Rectal smooth muscle tissue (tissue), 1 donor: ENCODE measurements around the gene CYTH1.

Experiments
- H3K27ac ChIP-seq: one replicate; pipeline ENCODE4 v1.7.0; 2013; ENCODE audit warnings: low read depth, low read length, inconsistent platforms
- H3K27me3 ChIP-seq: one replicate; pipeline ENCODE4 v1.7.0; 2013; ENCODE audit warnings: low read length; ENCODE audit not compliant: control insufficient read depth, insufficient read depth
- H3K36me3 ChIP-seq: one replicate; pipeline ENCODE4 v1.7.0; 2013; ENCODE audit warnings: low read length; ENCODE audit not compliant: control insufficient read depth, insufficient read depth
- H3K4me1 ChIP-seq: one replicate; pipeline ENCODE4 v1.7.0; 2013; ENCODE audit warnings: low read length; ENCODE audit not compliant: control insufficient read depth, insufficient read depth
- H3K4me3 ChIP-seq: one replicate; pipeline ENCODE4 v1.7.0; 2013; ENCODE audit warnings: low read length
- H3K9ac ChIP-seq: one replicate; pipeline ENCODE4 v1.7.0; 2013; ENCODE audit warnings: low read length

CYTH1 gene

GRCh38 chr17:78732354-78732753 is 49.7 kb downstream of the CYTH1 start:
- H3K9ac ChIP-seq = no peak overlapping the region
- no peaks in the 10 kb centered on the region for H3K27me3 ChIP-seq
- H3K4me1 ChIP-seq = peaks cover 15% of the 10 kb centered on the region
- H3K36me3 ChIP-seq = no peaks in the 10 kb centered on the region
- H3K4me3 ChIP-seq = no peak overlapping the region
- no peak overlapping the region for H3K27ac ChIP-seq

GRCh38 chr17:78731904-78732303 is 50.2 kb downstream of the CYTH1 start:
- no peak overlapping the region for H3K4me3 ChIP-seq
- no peak overlapping the region for H3K9ac ChIP-seq
- H3K27me3 ChIP-seq = no peaks in the 10 kb centered on the region
- peaks cover 13% of the 10 kb centered on the region for H3K4me1 ChIP-seq
- no peaks in the 10 kb centered on the region for H3K36me3 ChIP-seq
- H3K27ac ChIP-seq = no peak overlapping the region

DNA sequence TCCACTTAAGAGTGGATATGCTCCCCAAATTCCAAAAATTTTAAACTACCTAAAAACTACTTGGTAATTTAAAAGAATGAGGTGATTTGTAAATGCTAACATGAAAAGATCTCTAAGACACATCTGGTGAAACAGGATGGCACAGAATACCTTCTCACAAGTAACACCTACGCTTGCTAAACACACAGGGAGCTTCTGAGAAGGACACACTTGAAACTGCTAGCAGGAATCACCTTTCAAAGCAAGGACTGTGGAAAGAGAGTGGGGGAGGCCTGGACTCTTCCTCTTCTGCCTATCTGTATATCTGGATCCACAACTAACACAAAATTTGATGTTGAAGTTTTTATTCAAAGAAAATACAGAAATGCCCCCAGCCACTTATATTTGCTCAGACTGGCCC is 52.4 kb downstream of the CYTH1 start:
- Histone ChIP-seq H3K27me3 (no peaks in the 10 kb centered on the region), H3K4me1 (peaks cover 6% of the 10 kb centered on the region), H3K9ac (no peak overlapping the region), H3K36me3 (no peaks in the 10 kb centered on the region), H3K4me3 (no peak overlapping the region), H3K27ac (no peak overlapping the region)

DNA sequence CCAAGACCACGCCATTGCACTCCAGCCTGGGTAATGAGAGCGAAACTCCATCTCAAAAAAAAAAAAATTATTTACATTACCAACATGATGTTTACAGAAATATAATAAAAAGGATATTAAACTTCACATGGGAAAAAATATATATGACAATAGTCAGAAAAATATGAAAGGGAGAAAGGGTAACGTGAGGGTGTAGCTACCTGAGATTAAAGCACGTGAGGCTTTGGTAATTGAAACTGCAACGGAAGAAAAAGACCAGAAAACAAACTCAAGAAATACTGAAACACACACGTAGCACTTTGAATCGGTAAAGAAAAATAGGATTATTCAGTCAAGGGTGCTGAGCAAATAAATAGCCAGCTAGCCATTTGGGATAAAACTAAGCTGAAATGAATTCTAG is 53.6 kb downstream of the CYTH1 start:
- Histone ChIP-seq H3K9ac (no peak overlapping the region), H3K4me3 (no peak overlapping the region), H3K36me3 (no peaks in the 10 kb centered on the region), H3K27me3 (no peaks in the 10 kb centered on the region), H3K4me1 (peaks cover 17% of the 10 kb centered on the region), H3K27ac (no peak overlapping the region)

GRCh38 chr17:78727476-78728229 is 54.4 kb downstream of the CYTH1 start:
- Histone ChIP-seq H3K27ac (no peak overlapping the region), H3K36me3 (no peaks in the 10 kb centered on the region), H3K9ac (no peak overlapping the region), H3K4me1 (peaks cover 16% of the 10 kb centered on the region), H3K4me3 (no peak overlapping the region), H3K27me3 (no peaks in the 10 kb centered on the region)

DNA sequence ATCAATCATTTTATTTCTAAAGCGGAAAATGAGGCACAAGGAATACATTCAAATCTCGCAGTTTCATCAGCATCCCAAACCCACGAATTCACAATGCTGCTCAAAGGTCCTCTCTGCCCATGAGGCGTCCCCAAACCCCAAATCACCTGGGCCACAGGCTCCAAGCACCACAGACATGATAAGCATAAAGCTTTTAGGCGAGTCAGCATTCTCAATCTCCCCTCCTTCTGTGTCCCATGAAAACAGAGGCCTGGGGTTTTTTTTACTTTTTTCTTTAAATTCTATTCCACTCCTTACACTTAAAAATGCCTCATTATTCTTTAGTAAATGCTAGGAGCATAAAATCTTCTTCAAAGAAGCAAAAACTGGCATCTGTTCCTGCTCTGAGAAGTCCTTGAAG is 55.0 kb downstream of the CYTH1 start:
- Histone ChIP-seq H3K27ac (no peak overlapping the region), H3K27me3 (no peaks in the 10 kb centered on the region), H3K4me3 (no peak overlapping the region), H3K4me1 (peaks cover 17% of the 10 kb centered on the region), H3K9ac (no peak overlapping the region), H3K36me3 (no peaks in the 10 kb centered on the region)

GRCh38 chr17:78726513-78726912 is 55.6 kb downstream of the CYTH1 start:
- Histone ChIP-seq H3K4me1 (peaks cover 17% of the 10 kb centered on the region), H3K27ac (no peak overlapping the region), H3K4me3 (no peak overlapping the region), H3K9ac (no peak overlapping the region), H3K27me3 (no peaks in the 10 kb centered on the region), H3K36me3 (no peaks in the 10 kb centered on the region)

DNA sequence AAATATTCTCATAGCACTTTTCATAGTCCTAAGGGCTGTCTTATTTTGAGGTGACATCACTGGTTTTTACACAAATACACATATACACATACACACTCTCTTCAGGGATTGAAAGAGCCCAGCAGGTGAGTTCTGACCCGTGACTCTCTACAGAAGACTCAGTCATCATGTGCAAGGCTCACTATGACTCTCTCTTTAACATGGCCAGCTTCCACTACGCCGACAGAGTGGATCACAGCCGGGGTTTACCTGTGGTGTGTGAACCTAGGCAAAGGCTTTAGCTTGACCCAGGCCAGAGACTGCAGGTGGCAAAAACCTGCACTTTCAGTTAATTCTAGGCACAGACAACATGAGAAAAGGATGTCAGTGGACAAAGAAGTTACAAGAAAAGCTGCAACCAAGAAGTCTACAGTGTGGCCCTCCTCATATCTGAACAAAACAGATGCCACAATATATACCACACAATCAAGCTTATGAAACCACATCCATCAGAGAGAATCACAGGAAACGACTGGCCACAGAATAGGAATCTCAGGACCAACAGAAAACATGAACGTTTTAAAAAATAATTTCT is 56.5 kb downstream of the CYTH1 start:
- no peak overlapping the region for H3K27ac ChIP-seq
- no peak overlapping the region for H3K9ac ChIP-seq
- no peaks in the 10 kb centered on the region for H3K27me3 ChIP-seq
- peaks cover 17% of the 10 kb centered on the region for H3K4me1 ChIP-seq
- H3K4me3 ChIP-seq = no peak overlapping the region
- H3K36me3 ChIP-seq = no peaks in the 10 kb centered on the region

DNA sequence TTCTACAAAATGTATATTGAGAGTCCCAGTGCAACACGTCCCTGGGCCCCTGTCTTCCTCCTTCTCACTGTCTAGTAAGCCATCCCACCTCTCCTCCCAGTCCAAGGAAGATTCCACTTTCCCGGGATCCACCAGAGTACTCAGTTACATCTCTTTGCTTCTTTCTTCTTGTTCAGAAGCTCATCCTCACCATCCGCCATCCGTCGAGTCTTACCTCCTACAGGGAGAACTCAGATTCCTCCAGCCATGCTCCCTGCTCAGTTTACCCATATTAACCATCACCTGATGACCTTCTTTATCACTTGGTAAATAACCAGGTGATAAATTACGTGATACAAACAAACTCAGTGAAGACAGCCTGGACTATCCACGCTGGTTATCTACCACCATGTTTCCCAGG is 57.1 kb downstream of the CYTH1 start:
- H3K4me3 ChIP-seq = no peak overlapping the region
- H3K27ac ChIP-seq = no peak overlapping the region
- no peaks in the 10 kb centered on the region for H3K36me3 ChIP-seq
- peaks cover 17% of the 10 kb centered on the region for H3K4me1 ChIP-seq
- no peaks in the 10 kb centered on the region for H3K27me3 ChIP-seq
- H3K9ac ChIP-seq = no peak overlapping the region

DNA sequence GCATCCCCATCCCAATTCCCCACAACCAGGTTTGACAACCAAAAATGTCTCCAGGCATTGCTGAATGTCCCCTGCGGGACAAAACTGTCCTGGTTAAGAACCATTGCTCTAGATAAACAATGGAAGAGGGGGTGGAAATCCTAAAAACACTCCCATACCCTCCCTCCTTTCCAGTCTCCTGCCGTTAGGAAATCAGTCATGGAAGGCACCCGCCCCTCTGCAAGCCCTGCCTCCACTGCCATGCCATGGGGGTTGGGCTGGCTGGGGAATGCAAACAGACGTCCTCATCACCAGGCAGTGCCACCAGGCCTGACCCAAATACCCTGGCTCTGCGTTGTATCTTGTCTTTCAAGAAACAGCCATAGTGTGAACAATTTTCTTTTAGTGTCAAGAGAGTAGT is 57.5 kb downstream of the CYTH1 start:
- Histone ChIP-seq H3K27ac (peak overlapping the region; percentile 79), H3K36me3 (no peaks in the 10 kb centered on the region), H3K9ac (no peak overlapping the region), H3K4me3 (no peak overlapping the region), H3K4me1 (peaks cover 17% of the 10 kb centered on the region), H3K27me3 (no peaks in the 10 kb centered on the region)

DNA sequence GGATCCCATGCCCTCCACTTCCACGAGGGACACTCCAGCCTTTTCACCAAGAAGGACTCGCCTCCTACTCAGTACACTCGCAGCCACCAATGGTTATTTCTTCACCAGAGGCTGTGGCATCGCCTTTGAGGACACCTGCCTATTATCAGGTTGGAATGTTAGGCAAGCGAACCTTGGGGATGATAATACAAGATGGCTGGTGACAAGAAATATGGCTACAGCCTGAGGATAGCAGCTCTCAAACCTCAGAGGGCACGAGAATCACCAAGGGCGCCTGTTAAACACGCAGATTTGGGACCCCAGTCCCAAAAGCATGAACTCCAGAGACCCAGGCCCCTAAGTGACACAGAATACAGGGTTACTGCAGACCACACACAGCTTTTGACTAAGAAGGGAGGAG is 58.1 kb downstream of the CYTH1 start:
- Histone ChIP-seq H3K27ac (peak overlapping the region; percentile 79), H3K4me3 (peak overlapping the region; percentile 72), H3K27me3 (no peaks in the 10 kb centered on the region), H3K9ac (peak overlapping the region; percentile 26), H3K4me1 (peaks cover 17% of the 10 kb centered on the region), H3K36me3 (no peaks in the 10 kb centered on the region)

- H3K4me3 ChIP-seq = peak overlapping the region; percentile 72
- peaks cover 18% of the 10 kb centered on the region for H3K4me1 ChIP-seq
- no peaks in the 10 kb centered on the region for H3K27me3 ChIP-seq
- H3K9ac ChIP-seq = peak overlapping the region; percentile 26
- no peaks in the 10 kb centered on the region for H3K36me3 ChIP-seq
- H3K27ac ChIP-seq = peak overlapping the region; percentile 79
These were observed 58.9 kb downstream of the CYTH1 start for GRCh38 chr17:78723001-78723796.
